OCI-LY3 (cell line): ENCODE data around the gene TCP11.

ENCODE experiments used
- H2AFZ ChIP-seq: fragments of 200-600, 300-600 bp; shearing (Covaris generic); 2 replicates; pipeline ENCODE4 v1.6.0; 2014; ENCODE audit warnings: antibody characterized with exemption, low read depth, low read length
- H3K27ac ChIP-seq: fragments of 200-600, 300-600 bp; sonication (generic); 2 replicates; pipeline ENCODE4 v1.5.1; 2014; ENCODE audit warnings: mild to moderate bottlenecking, low read length, moderate library complexity, mixed read lengths
- H3K27me3 ChIP-seq: fragments of 200-600, 300-600 bp; sonication (generic); 2 replicates; pipeline ENCODE4 v1.6.1; 2014; ENCODE audit warnings: low read depth, low read length, mixed read lengths
- H3K36me3 ChIP-seq: fragments of 200-600, 300-600 bp; sonication (generic); replicated peaks from 2 replicates; pipeline ENCODE3; 2014; ENCODE audit warnings: low read depth, low read length, mixed read lengths
- H3K4me1 ChIP-seq: fragments of 300-600, 200-600 bp; sonication (generic); 2 replicates; pipeline ENCODE4 v1.6.1; 2014; ENCODE audit warnings: low read length, mixed read lengths
- H3K4me2 ChIP-seq: fragments of 200-600, 300-600 bp; sonication (generic); 2 replicates; pipeline ENCODE4 v1.6.1; 2014; ENCODE audit warnings: low read length, mixed read lengths
- H3K4me3 ChIP-seq: fragments of 300-600, 200-600 bp; sonication (generic); 2 replicates; pipeline ENCODE4 v1.5.1; 2014; ENCODE audit warnings: antibody characterized with exemption, mild to moderate bottlenecking, low read length, moderate library complexity
- H3K79me2 ChIP-seq: fragments of 300-600, 200-600 bp; shearing (Covaris generic); 2 replicates; pipeline ENCODE4 v1.6.1; 2014; ENCODE audit warnings: mild to moderate bottlenecking, low read length, mixed read lengths
- H3K9ac ChIP-seq: fragments of 300-600, 200-600 bp; shearing (Covaris generic); 2 replicates; pipeline ENCODE4 v1.6.0; 2014; ENCODE audit warnings: mild to moderate bottlenecking, low read length, moderate library complexity
- H3K9me3 ChIP-seq: fragments of 200-600, 300-600 bp; shearing (Covaris generic); 2 replicates; pipeline ENCODE4 v1.6.1; 2014; ENCODE audit warnings: low read length, mixed read lengths; ENCODE audit not compliant: insufficient read depth
- H4K20me1 ChIP-seq: fragments of 200-600, 300-600 bp; sonication (generic); 2 replicates; pipeline ENCODE4 v1.6.1; 2016; ENCODE audit warnings: low read length, mixed read lengths; ENCODE audit not compliant: insufficient read depth
- EZH2phosphoT487 ChIP-seq: fragments of 200-600 bp; shearing (Covaris generic); IDR thresholded peaks from 2 replicates; pipeline ENCODE4 v1.6.1; 2018; ENCODE audit warnings: antibody characterized with exemption, mixed run types, low read depth
- TF ChIP-seq, protein P1 (sequence below): fragments of 200-600, 300-600 bp; sonication (generic); IDR thresholded peaks from 2 replicates; pipeline ENCODE4 v1.5.1; 2014; ENCODE audit warnings: antibody characterized with exemption, low read length, low read depth

The TCP11 gene

GRCh38 chr6:35078226-35078850 lies 62.8 kb downstream of the TCP11 start:
- Histone ChIP-seq H2AFZ (no peak overlapping the region), H3K79me2 (no peaks in the 10 kb centered on the region), H3K9ac (no peak overlapping the region), H3K4me1 (peaks cover 6% of the 10 kb centered on the region; the same call in 1 of the 2 replicates), H3K36me3 (no peaks in the 10 kb centered on the region), H4K20me1 (no peaks in the 10 kb centered on the region), H3K27me3 (no peaks in the 10 kb centered on the region), H3K9me3 (no peaks in the 10 kb centered on the region), H3K4me2 (no peak overlapping the region), H3K4me3 (no peak overlapping the region), H3K27ac (no peak overlapping the region)
- TF ChIP-seq, protein P1, sequence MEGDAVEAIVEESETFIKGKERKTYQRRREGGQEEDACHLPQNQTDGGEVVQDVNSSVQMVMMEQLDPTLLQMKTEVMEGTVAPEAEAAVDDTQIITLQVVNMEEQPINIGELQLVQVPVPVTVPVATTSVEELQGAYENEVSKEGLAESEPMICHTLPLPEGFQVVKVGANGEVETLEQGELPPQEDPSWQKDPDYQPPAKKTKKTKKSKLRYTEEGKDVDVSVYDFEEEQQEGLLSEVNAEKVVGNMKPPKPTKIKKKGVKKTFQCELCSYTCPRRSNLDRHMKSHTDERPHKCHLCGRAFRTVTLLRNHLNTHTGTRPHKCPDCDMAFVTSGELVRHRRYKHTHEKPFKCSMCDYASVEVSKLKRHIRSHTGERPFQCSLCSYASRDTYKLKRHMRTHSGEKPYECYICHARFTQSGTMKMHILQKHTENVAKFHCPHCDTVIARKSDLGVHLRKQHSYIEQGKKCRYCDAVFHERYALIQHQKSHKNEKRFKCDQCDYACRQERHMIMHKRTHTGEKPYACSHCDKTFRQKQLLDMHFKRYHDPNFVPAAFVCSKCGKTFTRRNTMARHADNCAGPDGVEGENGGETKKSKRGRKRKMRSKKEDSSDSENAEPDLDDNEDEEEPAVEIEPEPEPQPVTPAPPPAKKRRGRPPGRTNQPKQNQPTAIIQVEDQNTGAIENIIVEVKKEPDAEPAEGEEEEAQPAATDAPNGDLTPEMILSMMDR: no peak
- TF ChIP-seq EZH2phosphoT487: no peak

DNA sequence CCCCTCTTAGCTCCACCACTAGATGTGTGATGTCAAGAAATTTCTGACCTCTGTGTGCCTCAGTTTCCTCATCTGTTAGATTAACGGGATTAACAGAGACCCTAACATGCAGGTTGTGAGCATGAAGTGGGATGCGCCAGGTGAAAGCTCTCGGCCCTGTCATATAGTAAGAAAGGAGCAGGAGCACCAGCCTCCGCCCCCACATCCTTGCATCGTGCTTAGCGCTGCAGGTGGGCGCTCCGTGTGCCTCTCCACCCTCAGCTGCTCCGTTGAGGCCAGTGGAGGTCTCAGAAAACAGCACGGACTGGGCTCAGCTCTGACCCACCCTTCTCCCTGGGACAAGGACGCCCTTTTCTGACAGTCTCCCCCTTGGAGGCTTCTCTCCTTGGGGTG lies 63.4 kb downstream of the TCP11 start:
- H3K4me3 ChIP-seq: no peak overlapping the region
- no peaks in the 10 kb centered on the region for H3K9me3 ChIP-seq
- TF ChIP-seq, protein P1: no peak
- no peak for TF ChIP-seq EZH2phosphoT487
- no peaks in the 10 kb centered on the region for H4K20me1 ChIP-seq
- H3K9ac ChIP-seq: no peak overlapping the region
- H3K4me2 ChIP-seq: no peak overlapping the region
- H2AFZ ChIP-seq: no peak overlapping the region
- H3K36me3 ChIP-seq: no peaks in the 10 kb centered on the region
- H3K27me3 ChIP-seq: no peaks in the 10 kb centered on the region
- H3K79me2 ChIP-seq: no peaks in the 10 kb centered on the region
- no peak overlapping the region for H3K27ac ChIP-seq
- H3K4me1 ChIP-seq: peaks cover 6% of the 10 kb centered on the region; the same call in 1 of the 2 replicates

- no peaks in the 10 kb centered on the region for H3K27me3 ChIP-seq
- H3K4me3 ChIP-seq: no peak overlapping the region
- no peaks in the 10 kb centered on the region for H3K9me3 ChIP-seq
- no peaks in the 10 kb centered on the region for H3K36me3 ChIP-seq
- no peaks in the 10 kb centered on the region for H3K79me2 ChIP-seq
- H4K20me1 ChIP-seq: no peaks in the 10 kb centered on the region
- no peak overlapping the region for H2AFZ ChIP-seq
- no peak for TF ChIP-seq EZH2phosphoT487
- TF ChIP-seq, protein P1: no peak
- no peak overlapping the region for H3K27ac ChIP-seq
- H3K4me1 ChIP-seq: peaks cover 6% of the 10 kb centered on the region; the same call in 1 of the 2 replicates
- no peak overlapping the region for H3K4me2 ChIP-seq
- H3K9ac ChIP-seq: no peak overlapping the region
Observed at GRCh38 chr6:35076997-35077712, 64.0 kb downstream of the TCP11 start.

DNA sequence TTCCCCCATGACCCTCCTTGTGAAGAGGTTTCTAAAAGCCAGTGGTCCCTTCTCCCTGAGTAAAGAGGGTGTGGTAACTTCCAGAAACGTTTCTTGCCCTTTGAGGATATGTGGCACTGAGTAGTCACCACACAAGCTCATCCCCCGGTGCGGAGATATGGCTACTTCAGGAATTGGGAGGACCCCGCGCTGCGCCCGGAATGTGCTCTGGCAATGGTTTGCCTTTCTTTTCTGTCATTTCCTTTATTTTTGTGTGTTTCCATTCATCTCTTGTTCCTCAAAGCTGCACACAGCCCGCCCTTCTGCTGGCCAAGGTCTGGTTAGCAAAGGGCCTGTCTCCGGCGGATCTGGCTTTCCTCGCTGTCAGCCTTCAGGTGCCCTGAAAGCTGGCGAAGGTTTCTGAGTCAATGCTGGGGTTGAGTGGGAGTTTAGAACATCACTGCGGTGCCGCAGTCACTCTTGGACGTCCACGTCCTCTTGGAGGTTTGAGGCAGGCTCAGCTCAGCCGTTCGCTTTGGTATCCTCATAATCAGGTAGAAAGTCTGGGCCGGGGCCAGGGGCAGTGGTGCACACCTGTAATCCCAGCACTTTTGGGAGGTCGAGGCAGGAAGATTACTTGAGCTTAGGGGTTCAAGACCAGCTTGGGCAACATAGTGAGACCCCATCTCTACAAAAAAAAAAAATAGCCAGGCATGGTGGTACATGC lies 67.2 kb downstream of the TCP11 start:
- H3K27me3 ChIP-seq: no peaks in the 10 kb centered on the region
- no peak overlapping the region for H3K4me3 ChIP-seq
- no peaks in the 10 kb centered on the region for H3K79me2 ChIP-seq
- no peak for TF ChIP-seq EZH2phosphoT487
- TF ChIP-seq, protein P1: no peak
- no peaks in the 10 kb centered on the region for H4K20me1 ChIP-seq
- H3K36me3 ChIP-seq: no peaks in the 10 kb centered on the region
- H3K4me2 ChIP-seq: no peak overlapping the region
- no peaks in the 10 kb centered on the region for H3K9me3 ChIP-seq
- no peak overlapping the region for H3K27ac ChIP-seq
- H3K4me1 ChIP-seq: no peaks in the 10 kb centered on the region
- H3K9ac ChIP-seq: no peak overlapping the region
- no peak overlapping the region for H2AFZ ChIP-seq
